CD4-positive, alpha-beta T cell treated with Interleukin-2 at 100 ng/mL for 4 hours (primary cell): ENCODE data around the gene GPER1.
"Not testable (repeated sequence)": the region's sequence is repeated elsewhere in the genome, so short reads cannot be mapped to it uniquely, and the experiment has no call there.

Experiments
- DNase-seq: peaks from one replicate; pipeline ENCODE4 v3.0.0-alpha.2; 2020; ENCODE audit warnings: low spot score

GPER1 gene

GRCh38 chr7:1121476-1121875 lies 33.6 kb downstream of the GPER1 start:
- DNase-seq, result no peak

- DNase-seq, result no peak
Measured at GRCh38 chr7:1121886-1122831, 34.2 kb downstream of the GPER1 start.

GRCh38 chr7:1122832-1123501 lies 35.1 kb downstream of the GPER1 start:
- DNase-seq, result no peak

- DNase-seq, result no peak
Measured at GRCh38 chr7:1123715-1124114, 35.8 kb downstream of the GPER1 start.

GRCh38 chr7:1124164-1124563 lies 36.3 kb downstream of the GPER1 start:
- DNase-seq, result no peak

- no peak for DNase-seq
Measured at GRCh38 chr7:1124816-1125602, 37.1 kb downstream of the GPER1 start.

GRCh38 chr7:1125603-1125969 lies 37.7 kb downstream of the GPER1 start:
- DNase-seq, result no peak

GRCh38 chr7:1127001-1127400 lies 39.1 kb downstream of the GPER1 start:
- DNase-seq, result no peak

GRCh38 chr7:1129431-1129830 lies 41.5 kb downstream of the GPER1 start:
- no peak for DNase-seq

- DNase-seq, result no peak
Measured at GRCh38 chr7:1130021-1130990, 42.4 kb downstream of the GPER1 start.

GRCh38 chr7:1131471-1132265 lies 43.8 kb downstream of the GPER1 start:
- no peak for DNase-seq

GRCh38 chr7:1134951-1135350 lies 47.0 kb downstream of the GPER1 start:
- no peak for DNase-seq

GRCh38 chr7:1136841-1137516 lies 49.1 kb downstream of the GPER1 start:
- DNase-seq, result no peak

GRCh38 chr7:1137517-1138167 lies 49.7 kb downstream of the GPER1 start:
- DNase-seq, result peak; percentile 6

- peak; percentile 17 for DNase-seq
Measured at GRCh38 chr7:1140476-1141104, 52.7 kb downstream of the GPER1 start.

GRCh38 chr7:1141651-1142050 lies 53.7 kb downstream of the GPER1 start:
- no peak for DNase-seq

GRCh38 chr7:1142051-1142635 lies 54.2 kb downstream of the GPER1 start:
- DNase-seq, result no peak

- DNase-seq, result not testable (repeated sequence)
Measured at GRCh38 chr7:1143031-1143430, 55.1 kb downstream of the GPER1 start.
